Mucosa of stomach (tissue), 1 donor: ENCODE measurements around the gene ABI2.

ENCODE experiments used
- H3K27me3 ChIP-seq: one replicate; pipeline ENCODE4 v1.7.0; 2013; ENCODE audit warnings: mild to moderate bottlenecking, low read length; ENCODE audit not compliant: control insufficient read depth, insufficient read depth
- H3K36me3 ChIP-seq: one replicate; pipeline ENCODE4 v1.7.0; 2013; ENCODE audit warnings: low read length; ENCODE audit not compliant: control insufficient read depth, insufficient read depth
- H3K4me1 ChIP-seq: one replicate; pipeline ENCODE4 v1.7.0; 2013; ENCODE audit warnings: mild to moderate bottlenecking, low read length; ENCODE audit not compliant: control insufficient read depth, insufficient read depth
- H3K4me3 ChIP-seq: one replicate; pipeline ENCODE4 v1.7.0; 2013; ENCODE audit warnings: low read length
- H3K9ac ChIP-seq: one replicate; pipeline ENCODE4 v1.7.0; 2013; ENCODE audit warnings: mild to moderate bottlenecking, low read length, moderate library complexity
- H3K9me3 ChIP-seq: one replicate; pipeline ENCODE4 v1.7.0; 2013; ENCODE audit warnings: mild to moderate bottlenecking, low read length, moderate library complexity; ENCODE audit not compliant: control insufficient read depth
- donor health status: Pancreatic carcinoma.

ABI2 gene

GRCh38 chr2:203438528-203438927, 110.3 kb downstream of the ABI2 start:
- Histone ChIP-seq H3K36me3 (peaks cover 14% of the 10 kb centered on the region), H3K4me3 (no peak overlapping the region), H3K4me1 (no peaks in the 10 kb centered on the region), H3K27me3 (no peaks in the 10 kb centered on the region), H3K9ac (no peak overlapping the region), H3K9me3 (no peaks in the 10 kb centered on the region)

DNA sequence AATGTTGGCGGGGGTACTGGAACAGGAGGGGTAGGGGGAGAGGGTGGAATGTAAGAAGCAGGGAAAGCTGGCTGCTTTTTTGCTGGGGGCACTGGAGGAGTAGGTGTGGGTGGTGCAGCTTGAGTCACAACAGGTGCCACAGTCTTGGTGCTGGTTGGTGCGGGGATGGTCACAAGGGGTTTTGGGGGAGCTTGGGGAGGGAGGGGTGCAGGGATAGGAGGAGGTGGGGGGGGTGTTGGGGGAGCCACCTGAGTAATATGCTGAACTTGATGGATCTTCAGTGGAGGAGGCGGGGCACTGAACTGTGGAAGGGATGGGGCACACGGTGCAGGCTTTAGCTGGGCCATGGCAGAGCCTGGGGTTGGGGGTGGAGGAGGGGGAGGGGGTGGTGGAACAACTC, 112.5 kb downstream of the ABI2 start:
- H3K36me3 ChIP-seq: peaks cover 14% of the 10 kb centered on the region

GRCh38 chr2:203441463-203441862, 113.3 kb downstream of the ABI2 start:
- no peaks in the 10 kb centered on the region for H3K27me3 ChIP-seq
- H3K36me3 ChIP-seq: peaks cover 14% of the 10 kb centered on the region
- H3K9me3 ChIP-seq: no peaks in the 10 kb centered on the region
- no peak overlapping the region for H3K4me3 ChIP-seq
- no peaks in the 10 kb centered on the region for H3K4me1 ChIP-seq
- no peak overlapping the region for H3K9ac ChIP-seq

More for the DNA sequence above, 112.5 kb downstream of the ABI2 start:
- H3K27me3 ChIP-seq: no peaks in the 10 kb centered on the region
- H3K9me3 ChIP-seq: no peaks in the 10 kb centered on the region
- H3K9ac ChIP-seq: no peak overlapping the region
- H3K4me1 ChIP-seq: no peaks in the 10 kb centered on the region
- no peak overlapping the region for H3K4me3 ChIP-seq

- Histone ChIP-seq H3K27me3 (no peaks in the 10 kb centered on the region), H3K9ac (no peak overlapping the region), H3K4me3 (no peak overlapping the region), H3K36me3 (peaks cover 14% of the 10 kb centered on the region), H3K9me3 (no peaks in the 10 kb centered on the region), H3K4me1 (no peaks in the 10 kb centered on the region)
Observed at GRCh38 chr2:203442463-203442862, 114.3 kb downstream of the ABI2 start.

GRCh38 chr2:203444738-203445137, 116.5 kb downstream of the ABI2 start:
- H3K27me3 ChIP-seq: no peaks in the 10 kb centered on the region
- H3K36me3 ChIP-seq: peaks cover 7% of the 10 kb centered on the region
- H3K4me3 ChIP-seq: no peak overlapping the region
- no peaks in the 10 kb centered on the region for H3K4me1 ChIP-seq
- H3K9ac ChIP-seq: no peak overlapping the region
- H3K9me3 ChIP-seq: no peaks in the 10 kb centered on the region

- no peaks in the 10 kb centered on the region for H3K9me3 ChIP-seq
- peaks cover 3% of the 10 kb centered on the region for H3K36me3 ChIP-seq
- no peaks in the 10 kb centered on the region for H3K27me3 ChIP-seq
- H3K4me1 ChIP-seq: peaks cover 6% of the 10 kb centered on the region
- no peak overlapping the region for H3K4me3 ChIP-seq
- no peak overlapping the region for H3K9ac ChIP-seq
Observed at GRCh38 chr2:203446071-203446481, 117.9 kb downstream of the ABI2 start.

DNA sequence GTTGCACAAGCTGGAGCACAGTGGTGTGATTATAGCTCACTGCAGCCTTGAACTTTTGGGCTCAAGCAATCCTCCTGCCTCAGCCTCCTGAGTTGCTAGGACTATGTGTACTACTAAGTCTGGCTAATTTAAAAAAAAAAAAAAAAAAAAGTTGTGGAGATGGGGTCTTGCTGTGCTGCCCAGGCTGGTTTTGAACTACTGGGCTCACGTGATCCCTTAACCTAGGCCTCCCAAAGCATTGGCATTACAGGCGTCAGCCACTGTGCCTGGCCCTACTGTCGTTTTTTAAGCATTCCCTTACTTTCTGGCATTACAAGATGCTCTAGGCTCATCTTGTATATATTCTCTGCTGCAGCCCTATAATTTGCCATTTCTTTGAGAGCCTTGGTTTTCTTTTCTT, 118.6 kb downstream of the ABI2 start:
- no peak overlapping the region for H3K4me3 ChIP-seq
- no peak overlapping the region for H3K9ac ChIP-seq
- H3K9me3 ChIP-seq: no peaks in the 10 kb centered on the region
- H3K4me1 ChIP-seq: peaks cover 9% of the 10 kb centered on the region
- no peaks in the 10 kb centered on the region for H3K36me3 ChIP-seq
- H3K27me3 ChIP-seq: no peaks in the 10 kb centered on the region

- H3K4me3 ChIP-seq: no peak overlapping the region
- no peaks in the 10 kb centered on the region for H3K36me3 ChIP-seq
- no peaks in the 10 kb centered on the region for H3K9me3 ChIP-seq
- no peaks in the 10 kb centered on the region for H3K27me3 ChIP-seq
- H3K9ac ChIP-seq: no peak overlapping the region
- peaks cover 10% of the 10 kb centered on the region for H3K4me1 ChIP-seq
Observed at GRCh38 chr2:203450561-203450960, 122.4 kb downstream of the ABI2 start.

- no peaks in the 10 kb centered on the region for H3K27me3 ChIP-seq
- H3K4me1 ChIP-seq: peaks cover 10% of the 10 kb centered on the region
- H3K36me3 ChIP-seq: no peaks in the 10 kb centered on the region
- no peak overlapping the region for H3K4me3 ChIP-seq
- H3K9ac ChIP-seq: no peak overlapping the region
- no peaks in the 10 kb centered on the region for H3K9me3 ChIP-seq
Observed at GRCh38 chr2:203451011-203451410, 122.8 kb downstream of the ABI2 start.

DNA sequence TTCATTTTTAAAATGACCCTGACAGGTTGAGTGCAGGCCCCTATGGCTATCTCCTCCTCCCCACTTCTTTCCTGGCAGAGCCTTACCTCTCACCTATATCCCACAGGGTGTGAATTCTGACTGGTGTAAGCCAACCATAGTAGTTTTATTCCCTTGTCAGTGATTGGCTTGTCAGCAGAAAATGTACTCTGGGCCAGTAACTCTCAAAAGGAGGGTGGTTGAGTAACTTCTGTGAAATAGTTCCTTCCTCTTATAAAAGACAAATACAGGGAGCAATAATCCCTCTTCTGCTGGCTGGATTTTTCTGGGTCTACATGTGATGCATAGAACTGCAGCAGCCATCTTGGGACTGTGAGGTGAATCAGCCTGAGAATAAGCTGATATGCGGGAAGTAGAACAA, 123.5 kb downstream of the ABI2 start:
- no peaks in the 10 kb centered on the region for H3K36me3 ChIP-seq
- H3K9ac ChIP-seq: no peak overlapping the region
- no peaks in the 10 kb centered on the region for H3K9me3 ChIP-seq
- H3K4me3 ChIP-seq: no peak overlapping the region
- H3K27me3 ChIP-seq: no peaks in the 10 kb centered on the region
- peaks cover 10% of the 10 kb centered on the region for H3K4me1 ChIP-seq

DNA sequence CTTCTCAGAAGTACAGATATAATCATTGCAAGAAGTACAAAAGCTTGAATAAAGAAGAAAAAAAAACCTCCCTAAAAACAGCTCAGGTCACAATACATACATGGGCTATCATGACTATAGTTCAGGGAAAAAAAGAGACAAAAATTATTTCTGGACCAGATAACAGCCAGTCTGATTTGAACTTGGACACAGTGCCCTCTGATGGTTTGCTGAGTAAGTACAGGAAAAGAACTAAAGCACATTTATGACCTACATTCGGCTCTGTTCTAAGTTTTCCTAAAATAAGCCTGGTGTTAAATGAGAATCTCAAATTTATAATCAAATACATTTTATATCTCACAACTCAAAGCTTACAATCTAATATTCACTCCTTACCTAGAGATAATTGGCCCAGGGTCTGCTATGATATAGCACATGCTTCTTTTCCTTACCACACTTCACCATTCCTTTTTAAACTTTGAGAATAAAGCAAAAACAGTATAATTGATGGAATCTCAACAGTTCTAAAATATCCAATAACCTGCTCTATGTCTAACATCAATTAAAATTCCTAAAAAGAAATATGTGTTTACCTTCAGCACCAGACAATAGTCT, 125.8 kb downstream of the ABI2 start:
- Histone ChIP-seq H3K27me3 (no peaks in the 10 kb centered on the region), H3K36me3 (no peaks in the 10 kb centered on the region), H3K4me3 (no peak overlapping the region), H3K4me1 (peaks cover 10% of the 10 kb centered on the region), H3K9ac (no peak overlapping the region), H3K9me3 (no peaks in the 10 kb centered on the region)

DNA sequence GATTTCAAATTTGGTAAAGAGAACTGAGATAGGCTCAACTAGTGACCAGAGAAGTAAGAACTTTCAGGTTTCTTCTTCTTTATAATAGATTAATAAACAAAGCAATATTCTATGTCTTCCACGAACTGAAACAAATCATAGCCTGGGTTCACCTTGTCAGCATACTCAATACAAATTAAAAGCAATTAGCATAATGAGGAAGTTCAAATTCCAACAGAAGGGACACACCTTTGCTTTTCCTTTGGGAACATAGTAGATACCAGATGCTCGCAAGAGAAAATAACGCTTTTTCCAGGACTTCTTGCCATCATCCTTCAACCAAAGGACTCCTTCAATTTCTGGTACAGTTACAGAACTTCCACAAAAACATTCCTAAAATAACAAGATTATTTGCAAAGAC, 127.0 kb downstream of the ABI2 start:
- no peaks in the 10 kb centered on the region for H3K36me3 ChIP-seq
- H3K4me3 ChIP-seq: no peak overlapping the region
- no peaks in the 10 kb centered on the region for H3K27me3 ChIP-seq
- H3K9me3 ChIP-seq: no peaks in the 10 kb centered on the region
- H3K4me1 ChIP-seq: peaks cover 10% of the 10 kb centered on the region
- no peak overlapping the region for H3K9ac ChIP-seq

- Histone ChIP-seq H3K27me3 (no peaks in the 10 kb centered on the region), H3K9me3 (no peaks in the 10 kb centered on the region), H3K4me1 (no peaks in the 10 kb centered on the region), H3K36me3 (no peaks in the 10 kb centered on the region), H3K4me3 (no peak overlapping the region), H3K9ac (no peak overlapping the region)
Observed at GRCh38 chr2:203461746-203462145, 133.6 kb downstream of the ABI2 start.
